DOHH2 (cell line): Measurements from ENCODE around the gene COL4A2.

Source experiments
- H3F3A ChIP-seq: fragments of 200-600 bp; sonication (generic), shearing (Covaris generic); 2 replicates; pipeline ENCODE4 v1.6.0; 2016; ENCODE audit warnings: antibody characterized with exemption, mild to moderate bottlenecking; ENCODE audit not compliant: control insufficient read depth, insufficient read depth
- H3K27ac ChIP-seq: fragments of 200-600 bp; sonication (generic); 2 replicates; pipeline ENCODE4 v1.5.1; 2014; ENCODE audit warnings: low read depth, mild to moderate bottlenecking, low read length, moderate library complexity
- H3K27me3 ChIP-seq: fragments of 200-600 bp; sonication (generic); 2 replicates; pipeline ENCODE4 v1.6.1; 2014; ENCODE audit warnings: mild to moderate bottlenecking, low read length, mixed read lengths; ENCODE audit not compliant: control insufficient read depth
- H3K36me3 ChIP-seq: fragments of 200-600 bp; sonication (generic); 2 replicates; pipeline ENCODE4 v1.6.1; 2014; ENCODE audit warnings: mild to moderate bottlenecking, low read length, moderate library complexity, mixed read lengths; ENCODE audit not compliant: control insufficient read depth
- H3K4me1 ChIP-seq: fragments of 200-600 bp; sonication (generic); 2 replicates; pipeline ENCODE4 v1.6.1; 2014; ENCODE audit warnings: mild to moderate bottlenecking, low read length, mixed read lengths; ENCODE audit not compliant: control insufficient read depth
- H3K4me2 ChIP-seq: fragments of 200-600 bp; sonication (generic); 2 replicates; pipeline ENCODE4 v1.6.0; 2014; ENCODE audit warnings: mild to moderate bottlenecking, low read length, moderate library complexity
- H3K4me3 ChIP-seq: fragments of 200-600 bp; sonication (generic); 2 replicates; pipeline ENCODE4 v1.5.1; 2014; ENCODE audit warnings: mild to moderate bottlenecking, low read length, mixed read lengths
- H3K79me2 ChIP-seq: fragments of 200-600 bp; sonication (generic); 2 replicates; pipeline ENCODE4 v1.6.1; 2014; ENCODE audit warnings: mild to moderate bottlenecking, low read length, mixed read lengths; ENCODE audit not compliant: control insufficient read depth
- H3K9me2 ChIP-seq: fragments of 200-600 bp; sonication (generic); replicated peaks from 2 replicates; pipeline ENCODE4 v1.6.1; 2014; ENCODE audit warnings: mild to moderate bottlenecking, low read length, mixed read lengths; ENCODE audit not compliant: control insufficient read depth
- H3K9me3 ChIP-seq: fragments of 200-600 bp; sonication (generic); 2 replicates; pipeline ENCODE4 v1.6.1; 2014; ENCODE audit warnings: antibody characterized with exemption, low read length, mixed read lengths; ENCODE audit not compliant: control insufficient read depth, insufficient read depth
- H4K20me1 ChIP-seq: fragments of 200-600 bp; sonication (generic); 2 replicates; pipeline ENCODE4 v1.6.0; 2014; ENCODE audit warnings: low read depth, mild to moderate bottlenecking, antibody characterized with exemption, low read length, moderate library complexity; ENCODE audit not compliant: control insufficient read depth, insufficient read depth
- EZH2phosphoT487 ChIP-seq: fragments of 200-600 bp; sonication (generic); IDR thresholded peaks from 2 replicates; pipeline ENCODE4 v1.6.1; 2017; ENCODE audit warnings: borderline replicate concordance, mild to moderate bottlenecking, antibody characterized with exemption, low read length, moderate library complexity, mixed read lengths
- TF ChIP-seq, protein P1 (sequence below): fragments of 200-600 bp; sonication (generic); IDR thresholded peaks from one replicate; pipeline ENCODE4 v1.5.1; 2014; ENCODE audit warnings: antibody characterized with exemption, mild to moderate bottlenecking, low read depth, low read length; ENCODE audit not compliant: poor library complexity, severe bottlenecking

The COL4A2 gene

DNA sequence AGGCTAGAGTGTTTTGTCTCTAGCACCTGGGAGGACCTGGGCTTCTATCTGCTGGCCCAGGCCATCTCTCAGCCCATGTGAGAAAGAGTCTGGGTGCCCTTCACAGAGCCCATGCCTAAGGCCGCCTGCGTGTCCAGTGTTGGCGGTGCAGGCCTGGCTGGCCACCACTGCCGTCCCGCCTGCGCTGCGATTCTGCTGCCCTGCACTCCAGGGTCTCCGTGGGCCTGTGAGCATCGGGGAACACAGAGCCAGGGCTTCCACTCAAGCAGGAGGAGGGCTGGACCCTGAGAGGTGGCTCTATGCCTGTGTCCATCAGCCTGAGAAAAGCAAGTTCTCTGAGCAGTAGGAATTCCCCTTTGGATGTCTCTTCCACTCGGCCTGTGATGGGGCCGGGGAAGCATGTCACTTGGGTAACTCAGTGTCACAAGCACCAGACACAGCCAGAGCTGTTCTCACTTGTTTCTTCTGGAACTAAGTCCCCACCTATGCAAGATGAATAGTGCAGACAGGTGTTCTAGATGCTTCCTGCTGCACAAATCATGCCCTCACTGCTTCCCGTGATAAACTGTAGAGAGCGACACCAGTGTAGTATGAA, 160.5 kb downstream of the COL4A2 start:
- H3F3A ChIP-seq = no peaks in the 10 kb centered on the region
- TF ChIP-seq, protein P1, sequence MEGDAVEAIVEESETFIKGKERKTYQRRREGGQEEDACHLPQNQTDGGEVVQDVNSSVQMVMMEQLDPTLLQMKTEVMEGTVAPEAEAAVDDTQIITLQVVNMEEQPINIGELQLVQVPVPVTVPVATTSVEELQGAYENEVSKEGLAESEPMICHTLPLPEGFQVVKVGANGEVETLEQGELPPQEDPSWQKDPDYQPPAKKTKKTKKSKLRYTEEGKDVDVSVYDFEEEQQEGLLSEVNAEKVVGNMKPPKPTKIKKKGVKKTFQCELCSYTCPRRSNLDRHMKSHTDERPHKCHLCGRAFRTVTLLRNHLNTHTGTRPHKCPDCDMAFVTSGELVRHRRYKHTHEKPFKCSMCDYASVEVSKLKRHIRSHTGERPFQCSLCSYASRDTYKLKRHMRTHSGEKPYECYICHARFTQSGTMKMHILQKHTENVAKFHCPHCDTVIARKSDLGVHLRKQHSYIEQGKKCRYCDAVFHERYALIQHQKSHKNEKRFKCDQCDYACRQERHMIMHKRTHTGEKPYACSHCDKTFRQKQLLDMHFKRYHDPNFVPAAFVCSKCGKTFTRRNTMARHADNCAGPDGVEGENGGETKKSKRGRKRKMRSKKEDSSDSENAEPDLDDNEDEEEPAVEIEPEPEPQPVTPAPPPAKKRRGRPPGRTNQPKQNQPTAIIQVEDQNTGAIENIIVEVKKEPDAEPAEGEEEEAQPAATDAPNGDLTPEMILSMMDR = no peak
- no peak for TF ChIP-seq EZH2phosphoT487
- no peaks in the 10 kb centered on the region for H3K9me3 ChIP-seq
- peaks cover 39% of the 10 kb centered on the region for H3K4me1 ChIP-seq
- no peaks in the 10 kb centered on the region for H3K36me3 ChIP-seq
- H3K4me2 ChIP-seq = no peak overlapping the region
- no peak overlapping the region for H3K27ac ChIP-seq
- H3K9me2 ChIP-seq = no peaks in the 10 kb centered on the region
- H3K4me3 ChIP-seq = no peak overlapping the region
- H4K20me1 ChIP-seq = no peaks in the 10 kb centered on the region
- peaks cover 2% of the 10 kb centered on the region; the same call in 1 of the 2 replicates for H3K27me3 ChIP-seq
- H3K79me2 ChIP-seq = no peaks in the 10 kb centered on the region

DNA sequence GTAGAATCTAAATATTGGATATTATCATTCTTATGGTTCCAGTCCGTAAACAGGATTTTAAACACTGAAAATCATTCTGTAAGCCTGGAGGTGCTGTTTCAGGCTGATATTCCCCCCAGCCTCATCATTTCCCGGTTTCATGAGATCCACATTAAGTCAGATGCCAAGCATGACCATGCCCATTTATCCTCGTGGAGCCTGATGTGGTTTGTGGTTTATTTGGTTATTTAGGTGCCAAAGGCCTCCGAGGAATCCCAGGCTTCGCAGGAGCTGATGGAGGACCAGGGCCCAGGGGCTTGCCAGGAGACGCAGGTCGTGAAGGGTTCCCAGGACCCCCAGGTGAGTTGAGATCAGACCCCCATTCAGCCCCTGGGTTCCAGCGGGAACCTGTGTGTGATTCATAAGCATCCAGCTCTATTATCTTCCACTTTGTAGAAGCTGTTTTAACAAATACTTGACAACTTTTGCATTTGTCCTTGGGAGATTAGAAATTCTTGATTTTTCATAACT, 162.0 kb downstream of the COL4A2 start:
- Histone ChIP-seq H3K4me3 (no peak overlapping the region), H3K9me3 (no peaks in the 10 kb centered on the region), H3F3A (peaks cover 3% of the 10 kb centered on the region; the same call in 1 of the 2 replicates), H4K20me1 (no peaks in the 10 kb centered on the region), H3K9me2 (no peaks in the 10 kb centered on the region), H3K36me3 (no peaks in the 10 kb centered on the region), H3K4me2 (no peak overlapping the region), H3K79me2 (no peaks in the 10 kb centered on the region), H3K27me3 (no peaks in the 10 kb centered on the region), H3K4me1 (peaks cover 53% of the 10 kb centered on the region), H3K27ac (no peak overlapping the region)
- TF ChIP-seq, protein P1 = no peak
- TF ChIP-seq EZH2phosphoT487 = no peak

DNA sequence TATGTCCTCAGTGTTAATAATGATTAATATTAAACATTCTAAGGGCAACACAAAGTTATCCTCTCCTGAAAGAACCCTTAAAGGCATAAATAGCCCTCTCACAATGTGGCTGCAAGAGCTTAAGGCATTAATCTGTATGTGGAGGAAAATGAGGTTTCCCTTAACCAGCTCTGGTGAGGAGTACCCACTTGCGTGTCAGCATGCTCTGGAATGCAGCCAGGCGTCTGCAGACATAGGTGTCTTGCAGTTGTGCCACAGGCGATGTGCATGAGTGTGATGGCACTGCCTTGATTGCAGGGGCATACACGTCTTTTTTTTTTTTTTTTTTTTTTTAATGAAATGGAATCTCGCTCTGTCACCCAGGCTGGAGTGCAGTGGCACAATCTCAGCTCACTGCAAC, 162.5 kb downstream of the COL4A2 start:
- Histone ChIP-seq H3K79me2 (no peaks in the 10 kb centered on the region), H3K9me2 (no peaks in the 10 kb centered on the region), H3K27me3 (no peaks in the 10 kb centered on the region), H3K4me2 (no peak overlapping the region), H3K27ac (no peak overlapping the region), H3F3A (peaks cover 3% of the 10 kb centered on the region; the same call in 1 of the 2 replicates), H3K9me3 (no peaks in the 10 kb centered on the region), H3K4me3 (no peak overlapping the region), H3K4me1 (peaks cover 58% of the 10 kb centered on the region), H4K20me1 (no peaks in the 10 kb centered on the region), H3K36me3 (no peaks in the 10 kb centered on the region)
- TF ChIP-seq, protein P1 = no peak
- no peak for TF ChIP-seq EZH2phosphoT487
